Raji (cell line): Measurements from ENCODE around the gene SPTBN5.

Experiments used
- POLR2A ChIP-seq: IDR thresholded peaks from 2 replicates; pipeline ENCODE4 v1.6.1; 2011; ENCODE audit warnings: low read depth, low read length, control low read depth; ENCODE audit not compliant: insufficient read depth

Gene SPTBN5

DNA sequence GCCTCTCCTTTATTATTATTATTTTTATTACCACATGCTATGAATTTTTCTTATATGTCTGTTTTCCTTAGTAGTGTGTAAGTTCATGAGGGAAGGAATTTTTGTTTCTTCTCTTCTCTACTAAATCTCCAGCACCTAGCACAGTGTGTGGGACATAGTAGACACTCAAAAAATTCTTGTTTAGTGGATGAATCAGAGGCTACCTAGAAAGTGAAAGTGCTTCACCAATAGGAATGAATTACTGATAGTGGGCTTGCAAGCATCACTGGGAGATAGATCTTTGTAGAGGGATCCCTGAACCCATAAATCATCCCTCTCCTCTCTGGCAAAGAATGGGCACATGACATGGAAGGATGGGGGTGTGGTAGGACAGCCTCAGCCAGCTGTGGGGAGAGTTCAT is 8.5 kb downstream of the SPTBN5 start:
- TF ChIP-seq POLR2A = no peak

DNA sequence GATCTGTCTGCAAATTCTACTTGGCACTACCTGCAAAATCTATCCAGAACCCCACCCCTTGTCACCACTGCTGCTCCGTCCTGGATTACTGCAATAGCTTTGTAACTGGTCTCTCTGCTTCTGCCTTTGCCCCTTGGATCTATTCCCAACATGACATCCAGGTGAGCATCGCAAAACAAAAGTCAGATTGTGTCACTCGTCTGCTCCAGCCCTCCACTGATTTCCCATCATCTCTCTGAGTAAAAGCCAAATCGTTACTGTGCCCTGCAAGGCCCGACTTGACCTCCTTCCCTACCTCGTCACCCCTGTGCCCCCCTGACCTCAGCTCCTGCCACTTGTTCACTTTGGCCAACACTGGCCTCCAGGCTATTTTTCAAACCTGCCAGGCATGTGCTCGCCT is 9.4 kb downstream of the SPTBN5 start:
- TF ChIP-seq POLR2A = no peak

DNA sequence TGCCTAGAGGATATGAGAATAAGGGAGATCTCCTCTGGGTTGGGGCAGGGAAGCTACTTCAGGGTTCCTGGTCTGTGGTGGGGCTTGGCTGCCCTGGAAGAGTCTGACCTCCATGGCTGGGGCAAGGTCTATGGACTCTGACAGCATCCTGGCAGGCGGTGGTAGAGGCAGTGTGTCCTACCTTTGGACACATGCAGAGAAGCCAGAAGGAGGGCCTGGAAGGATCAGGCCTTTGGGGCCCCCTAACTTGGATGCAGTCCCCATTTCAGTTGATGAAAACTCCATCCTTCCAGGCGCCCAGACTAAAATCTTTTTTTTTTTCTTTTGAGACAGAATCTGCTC is 10.4 kb downstream of the SPTBN5 start:
- no peak for TF ChIP-seq POLR2A

DNA sequence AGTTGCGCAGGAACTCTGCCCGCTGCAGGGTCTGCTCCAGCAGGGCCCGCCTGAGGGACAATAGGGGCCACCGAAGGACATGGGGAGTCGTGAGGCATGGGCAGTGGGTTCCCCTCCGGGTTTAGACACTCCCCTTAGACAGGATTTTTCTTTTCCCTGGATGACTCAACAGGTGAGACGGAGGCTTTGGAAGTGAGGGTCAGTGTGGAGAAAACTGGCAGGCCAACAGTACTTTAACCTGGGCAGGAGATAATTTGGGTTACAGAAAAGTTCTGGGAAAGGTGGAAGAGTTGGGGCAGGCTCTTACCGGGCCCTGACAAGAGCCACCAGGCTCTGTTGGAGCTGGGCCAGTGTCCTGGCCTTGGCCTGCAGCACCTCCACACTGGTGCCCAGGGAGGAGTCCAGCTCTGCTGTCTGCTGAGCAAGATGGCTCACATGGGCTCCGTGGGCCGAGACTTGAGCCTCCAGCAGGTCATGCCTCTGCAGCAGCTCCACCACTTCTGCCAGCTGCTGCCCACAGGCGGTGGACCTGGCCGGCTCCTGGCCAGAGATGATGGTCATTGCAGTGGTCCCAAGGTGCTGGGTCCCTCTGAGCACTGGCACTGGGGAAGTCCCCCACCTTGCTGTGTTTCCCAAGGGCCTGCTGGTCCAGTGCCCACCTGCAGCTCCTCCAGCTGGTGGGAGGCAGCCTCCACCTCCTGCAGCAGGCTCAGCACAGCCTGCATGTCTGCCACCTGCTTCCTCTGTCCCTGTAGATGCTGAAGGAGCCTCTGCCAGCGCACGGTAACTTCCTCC is 11.0 kb downstream of the SPTBN5 start:
- no peak for TF ChIP-seq POLR2A

DNA sequence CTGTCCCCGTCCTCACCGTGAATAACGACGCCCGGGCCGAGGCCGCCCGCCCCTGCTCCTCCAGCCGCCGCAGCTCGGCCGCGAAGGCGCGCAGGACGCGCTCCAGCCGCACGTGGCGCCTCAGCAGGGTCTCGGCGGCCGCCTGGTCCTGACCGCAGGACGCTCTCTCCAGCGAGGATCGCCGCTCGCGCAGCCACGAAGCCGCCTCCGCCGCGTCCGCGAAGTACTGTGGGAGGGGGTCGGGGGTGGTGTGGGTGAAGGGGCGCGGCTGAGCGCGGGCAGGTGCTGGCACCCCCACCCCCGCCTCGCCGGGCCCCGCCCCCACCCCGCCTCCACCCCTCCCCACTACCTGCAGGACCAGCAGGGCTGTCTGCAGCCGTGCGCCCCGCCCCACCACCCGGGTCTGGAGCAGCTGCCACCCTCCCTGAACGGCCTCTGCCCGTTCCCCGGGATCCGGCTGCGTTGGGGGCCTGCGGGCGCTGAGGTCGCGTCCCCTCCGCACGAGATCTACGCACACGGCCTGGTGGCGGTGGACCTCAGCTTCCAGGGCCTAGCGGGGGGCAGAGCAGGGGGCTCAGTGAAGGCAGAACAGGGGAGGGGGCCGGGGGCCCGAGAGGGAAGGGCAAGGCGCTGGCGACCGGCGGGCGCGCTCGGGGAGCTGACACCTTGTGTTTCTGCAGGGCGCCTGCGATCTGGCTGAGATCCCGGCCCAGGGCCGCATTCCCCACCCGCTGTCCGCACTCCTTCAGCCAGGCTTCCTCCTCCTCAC is 11.7 kb downstream of the SPTBN5 start:
- TF ChIP-seq POLR2A = no peak

DNA sequence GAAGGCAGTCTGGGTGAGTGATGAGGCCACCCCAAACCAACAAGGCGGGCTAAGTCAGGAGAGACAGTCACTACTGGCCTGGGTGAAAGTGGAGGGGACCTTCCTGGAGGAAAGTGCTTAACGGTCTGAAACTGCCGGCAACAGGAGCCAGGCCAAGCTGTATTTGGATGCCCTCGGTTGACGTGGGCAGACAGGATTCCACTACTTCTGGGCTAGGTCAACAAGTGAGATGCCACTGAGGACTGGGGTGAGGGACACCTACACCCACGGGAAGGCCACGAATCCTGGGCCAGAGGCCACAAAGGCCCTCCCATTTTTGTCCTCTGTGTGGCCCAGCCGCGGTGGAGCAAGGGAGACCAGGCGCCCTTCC is 12.3 kb downstream of the SPTBN5 start:
- TF ChIP-seq POLR2A = no peak

DNA sequence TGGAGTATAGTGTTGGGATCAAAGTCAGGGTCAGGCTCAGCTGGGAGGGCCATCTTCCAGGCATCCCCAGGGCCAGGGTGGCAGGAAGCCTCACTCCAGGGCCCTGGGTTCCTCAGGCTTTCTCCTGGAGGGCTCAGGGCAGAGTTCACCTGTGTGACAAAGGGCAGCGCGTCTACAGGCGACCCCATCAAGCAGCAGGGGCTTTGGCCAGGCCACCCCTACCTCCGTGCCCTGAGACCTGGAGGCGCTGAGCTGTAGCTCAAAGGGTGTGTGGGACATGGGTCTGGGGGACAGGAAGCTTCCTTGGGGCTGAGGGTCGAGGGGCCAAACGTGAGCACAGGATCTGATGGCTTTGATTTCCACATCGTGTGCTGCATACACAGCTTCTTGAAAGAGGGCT is 12.8 kb downstream of the SPTBN5 start:
- no peak for TF ChIP-seq POLR2A

DNA sequence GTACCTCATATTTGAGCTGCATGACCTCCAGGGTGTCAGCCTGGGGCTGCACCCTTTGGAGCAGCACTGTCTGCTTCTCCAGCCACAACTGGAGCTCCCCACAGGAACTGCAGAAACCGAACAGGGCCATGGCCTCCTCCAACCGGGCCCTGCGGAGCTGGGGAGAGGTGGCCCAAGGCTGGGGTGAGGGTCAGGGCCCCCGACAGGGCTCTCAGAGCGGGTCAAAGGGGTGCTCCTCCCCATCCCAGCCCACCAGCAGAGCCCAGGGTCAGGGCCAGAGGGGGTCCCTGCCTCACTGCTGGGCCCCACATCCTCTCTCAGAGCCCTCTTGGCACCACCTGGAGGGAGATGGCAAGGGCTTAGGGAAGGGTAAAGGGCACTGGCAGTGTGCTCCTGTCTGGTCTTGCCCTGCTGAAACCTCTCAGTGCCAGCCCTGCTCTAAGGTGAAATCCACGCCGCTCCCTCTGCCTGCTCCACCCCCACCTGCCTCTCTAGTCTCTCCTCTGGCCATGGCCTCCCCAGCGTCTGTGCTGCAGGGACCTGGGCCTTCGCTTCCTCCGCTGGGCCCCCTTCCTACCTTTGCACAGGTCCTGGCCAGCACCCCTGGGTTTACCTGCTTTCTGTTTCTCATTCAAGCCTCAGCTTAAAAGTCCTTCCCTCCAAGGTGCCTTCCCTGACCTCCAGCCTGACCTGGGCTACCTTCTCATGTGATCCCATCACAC is 13.5 kb downstream of the SPTBN5 start:
- no peak for TF ChIP-seq POLR2A

DNA sequence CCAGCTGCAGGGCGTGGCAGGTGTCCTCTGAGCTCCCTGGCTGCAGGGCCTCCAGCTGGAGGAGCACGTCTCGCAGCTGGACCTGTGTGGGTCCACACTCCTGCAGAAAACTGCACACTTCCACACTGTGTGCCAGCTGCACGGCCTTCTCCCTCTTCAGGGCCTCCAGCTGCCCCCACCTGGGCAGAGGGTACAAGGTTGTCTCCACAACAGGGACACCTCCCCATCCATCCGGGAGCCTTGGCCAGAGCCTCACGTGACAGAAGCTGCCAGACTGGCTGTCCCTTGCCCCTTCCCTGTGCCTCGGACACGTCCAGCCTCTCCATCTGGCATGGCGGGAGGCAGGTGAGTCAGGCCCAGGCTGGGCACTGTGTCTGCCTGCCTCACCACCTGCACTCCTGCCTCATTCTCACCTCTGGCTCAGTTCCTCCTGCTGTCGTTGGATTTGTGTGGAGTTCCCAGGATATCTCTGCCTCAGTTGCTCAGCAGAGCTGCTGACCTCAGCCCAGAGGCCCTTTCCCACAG is 14.5 kb downstream of the SPTBN5 start:
- TF ChIP-seq POLR2A = no peak

DNA sequence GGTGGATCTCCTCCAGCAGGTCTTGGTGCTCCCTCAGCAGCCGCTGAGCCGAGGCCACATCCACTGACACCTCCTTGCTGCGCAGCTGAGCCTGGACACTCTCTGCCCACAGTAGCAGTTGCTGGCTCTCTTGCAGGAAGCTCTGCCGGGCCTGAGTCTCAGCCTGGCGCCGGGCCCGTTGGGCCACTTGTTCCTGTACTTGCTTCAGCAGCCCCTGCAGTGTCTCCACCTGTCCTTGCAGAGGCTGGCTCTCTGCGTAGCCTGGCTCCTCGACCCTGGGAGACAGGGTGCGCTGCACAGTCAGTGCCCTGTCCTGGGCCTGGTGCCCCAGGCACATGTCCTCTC is 15.5 kb downstream of the SPTBN5 start:
- no peak for TF ChIP-seq POLR2A

DNA sequence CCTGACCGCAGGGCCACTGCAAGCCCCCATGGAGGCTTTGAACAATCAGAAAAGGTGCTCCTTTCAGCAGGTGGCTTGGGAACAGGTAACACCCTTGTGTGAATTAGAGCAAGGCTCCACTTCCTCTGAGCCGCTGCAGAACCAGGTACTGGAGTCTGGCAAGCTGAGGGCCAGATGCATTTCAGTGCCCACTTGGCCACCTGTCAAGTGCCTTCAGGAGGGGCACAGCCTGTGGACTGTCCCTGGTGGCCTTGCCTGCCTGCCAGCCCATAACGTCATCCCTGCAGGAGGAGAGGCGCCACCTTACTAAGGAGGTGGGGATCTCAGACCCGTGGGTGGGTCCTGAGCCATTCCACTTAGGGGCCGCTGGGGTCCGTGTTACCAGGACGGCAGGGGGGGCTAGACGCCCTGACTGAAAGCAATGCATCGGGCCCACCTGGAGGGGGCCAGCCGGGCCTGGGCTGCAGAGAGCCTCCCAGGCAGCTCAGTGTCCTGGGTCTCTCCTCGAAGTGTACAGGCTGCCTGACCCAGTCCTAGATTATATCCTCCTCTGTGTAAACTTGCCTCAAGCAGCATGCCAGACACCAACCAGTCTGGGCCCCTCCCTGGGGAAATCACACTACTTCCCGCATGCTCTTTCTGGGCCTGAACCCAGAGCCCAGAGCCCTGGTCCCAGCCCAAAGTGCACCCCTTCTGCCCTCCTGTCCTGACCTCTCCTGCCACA is 16.1 kb downstream of the SPTBN5 start:
- TF ChIP-seq POLR2A = no peak

DNA sequence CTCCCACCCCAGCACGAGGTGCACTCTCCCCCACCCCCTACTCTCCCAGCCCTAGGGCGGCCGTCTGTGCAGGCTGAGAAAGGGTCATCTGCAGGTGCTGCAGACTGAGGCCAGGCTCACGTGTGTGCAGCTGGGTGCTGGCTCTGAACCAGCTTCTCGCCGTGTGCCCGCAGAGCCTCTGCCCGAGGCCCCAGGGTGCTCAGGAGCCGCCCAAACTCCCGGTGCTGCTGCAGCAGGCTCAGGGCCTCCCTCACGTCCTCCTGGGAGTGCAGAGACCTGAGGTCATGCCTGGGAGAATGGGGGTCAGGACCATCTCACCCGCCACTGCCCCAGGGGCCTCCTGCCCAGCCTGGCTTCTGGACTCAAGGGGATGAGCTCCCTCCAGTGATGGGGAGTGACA is 17.2 kb downstream of the SPTBN5 start:
- no peak for TF ChIP-seq POLR2A

DNA sequence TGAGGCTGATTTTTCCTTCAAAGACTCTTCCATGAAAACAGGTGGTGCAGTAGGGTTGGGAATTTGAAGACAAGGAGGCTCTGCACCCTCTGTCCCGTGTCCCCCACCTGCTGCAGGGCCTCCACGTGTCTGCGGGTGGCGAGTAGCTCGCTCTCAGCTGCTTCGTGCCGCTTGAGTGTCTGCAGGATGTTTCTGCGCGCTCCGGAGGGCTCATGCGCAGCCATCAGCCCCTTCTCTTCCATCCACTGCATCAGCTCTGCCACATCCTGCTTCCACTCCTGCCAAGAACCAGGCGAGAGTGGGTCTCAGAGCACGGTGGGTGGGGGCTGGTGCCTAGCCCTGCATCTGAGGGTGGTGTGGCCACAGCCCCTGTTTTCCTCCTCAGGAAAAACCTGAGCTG is 17.8 kb downstream of the SPTBN5 start:
- no peak for TF ChIP-seq POLR2A

DNA sequence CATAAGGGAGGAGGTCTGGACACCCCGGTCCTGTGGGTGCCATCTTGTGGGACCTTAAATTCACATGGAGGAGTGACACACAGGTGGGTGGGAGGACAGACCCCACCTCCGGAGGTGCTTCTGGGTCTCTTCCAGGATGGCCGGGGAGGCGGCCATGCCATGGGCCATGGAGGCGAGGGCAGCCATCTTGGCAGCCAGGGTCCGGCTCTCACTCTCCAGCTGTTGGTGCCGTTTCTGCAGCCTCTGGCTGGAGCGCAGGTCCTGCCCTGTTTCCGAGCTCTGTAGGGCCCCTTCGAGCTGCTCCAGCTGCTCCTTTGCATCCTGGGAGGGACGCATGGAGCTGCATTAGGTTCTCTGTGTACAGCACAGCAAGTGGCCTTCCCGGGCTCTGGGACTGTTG is 19.1 kb downstream of the SPTBN5 start:
- TF ChIP-seq POLR2A = no peak

DNA sequence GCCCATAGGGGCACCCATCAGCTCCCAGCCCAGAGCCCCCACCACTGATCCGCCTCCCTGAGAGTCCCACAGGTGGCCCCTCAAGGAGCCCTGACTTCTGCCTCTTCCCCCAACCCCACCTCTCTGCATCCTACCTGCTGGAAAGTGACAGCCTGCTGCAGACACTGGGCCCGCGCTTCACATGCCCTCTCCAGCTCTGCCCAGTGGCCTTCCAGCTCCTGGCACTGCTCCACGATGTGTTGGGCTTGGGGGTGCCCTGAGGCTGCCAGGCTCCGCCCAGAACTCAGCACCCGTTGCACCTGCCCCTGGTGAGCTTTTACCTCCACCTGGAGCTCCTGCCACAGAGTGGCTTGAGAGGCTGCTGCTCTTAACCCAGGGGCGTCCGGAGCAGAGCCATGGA is 20.1 kb downstream of the SPTBN5 start:
- TF ChIP-seq POLR2A = no peak
